ENCODE results near the gene AP1AR. TPM values are rescaled to one million over a fixed set of nuclear protein-coding genes. Genes with fewer than 3 reads are reported as not detected.
A peak's percentile ranks its signal among the peaks of the same experiment; 100 is the strongest.

AP1AR gene
- polyA plus RNA-seq, 2 of the 4 experiments (the other 2 are of a cell fraction) = 16.0 to 34.6 TPM

- ATAC-seq = no peak
- no peak overlapping the region for H3K27ac ChIP-seq
- ChIA-PET POLR2A (no interaction called here), CTCF (interaction anchor here (1.1 to 1.4 kb wide), 2 partner anchors 39 to 241 kb away, joined by 3 read pairs; no protein-coding TSS in a partner anchor)
- H3K4me3 ChIP-seq = no peak overlapping the region
- FAIRE-seq = no peak
- 71% methylated on average over 4 of the region's 4 CpGs for WGBS (ENCODE audit: missing lambda C conversion rate)
- DNase-seq (ENCODE audit: low read depth in 1 of 2, low spot score in 1 of 2) = no peak
- no peaks in the 10 kb centered on the region for H3K9me3 ChIP-seq
- H3K4me2 ChIP-seq = peak overlapping the region; percentile 98; the same call in 2 of the 3 replicates
- no peak for TF ChIP-seq ESRRA (IDR thresholded peaks at IDR 0.05; ENCODE audit: borderline replicate concordance, low read length)
- TF ChIP-seq ATOH8 (CRISPR knock-in tag; IDR thresholded peaks at IDR 0.05; ENCODE audit: low read depth) = no peak
- no peak for TF ChIP-seq PBX3 (IDR thresholded peaks at IDR 0.05)
- no peak for TF ChIP-seq NR3C1 (IDR thresholded peaks at IDR 0.05)
- TF ChIP-seq ZSCAN20 (CRISPR knock-in tag; IDR thresholded peaks at IDR 0.05) = no peak
- no peak for TF ChIP-seq RCOR1 (IDR thresholded peaks at IDR 0.05; ENCODE audit: low read depth, low read length)
- TF ChIP-seq RFX5 (IDR thresholded peaks at IDR 0.05) = no peak
- TF ChIP-seq MAX (IDR thresholded peaks at IDR 0.05) = no peak
- no peak for TF ChIP-seq HOXA7 (CRISPR knock-in tag; IDR thresholded peaks at IDR 0.05)
- no peak for TF ChIP-seq JUNB (IDR thresholded peaks at IDR 0.05)
- no peak for TF ChIP-seq TFCP2L1 (CRISPR knock-in tag; IDR thresholded peaks at IDR 0.05)
- no peak for TF ChIP-seq KDM5A (IDR thresholded peaks at IDR 0.05)
- TF ChIP-seq ZFP36 (IDR thresholded peaks at IDR 0.05; ENCODE audit: borderline replicate concordance, partially characterized antibody) = no peak
- peaks cover 5% of the 10 kb centered on the region; the same call in 1 of the 3 replicates for H3K4me1 ChIP-seq
These were observed 51.5 kb downstream of the AP1AR start for GRCh38 chr4:112282860-112283667.

GRCh38 chr4:112284166-112284565 is 52.6 kb downstream of the AP1AR start:
- Histone ChIP-seq H3K27ac (peak overlapping the region in 1 of 2 experiments; percentile 97; a peak in 3 of 6 replicates), H3K4me3 (peak overlapping the region; percentile 77; the same call in 1 of the 3 replicates), H3K4me1 (peaks cover 5% of the 10 kb centered on the region; the same call in 1 of the 3 replicates), H3K4me2 (peak overlapping the region; percentile 98), H3K9me3 (no peaks in the 10 kb centered on the region)
- DNase-seq (ENCODE audit: low read depth in 1 of 2, low spot score in 1 of 2) (no peak), ATAC-seq (no peak), FAIRE-seq (no peak)
- no peak for TF ChIP-seq RNF2 (IDR thresholded peaks at IDR 0.05; ENCODE audit: borderline replicate concordance, low read depth)
- no peak for TF ChIP-seq JUN (IDR thresholded peaks at IDR 0.05)
- no peak for TF ChIP-seq JUNB (IDR thresholded peaks at IDR 0.05)
- TF ChIP-seq ZFP36 (IDR thresholded peaks at IDR 0.05; ENCODE audit: borderline replicate concordance, partially characterized antibody) = no peak
- TF ChIP-seq ZC3H11A (IDR thresholded peaks at IDR 0.05) = no peak
- TF ChIP-seq NFE2L2 (conservative IDR thresholded peaks at IDR 0.05; ENCODE audit: low read length) = no peak
- TF ChIP-seq HES2 (IDR thresholded peaks at IDR 0.05) = no peak
- TF ChIP-seq RARB (CRISPR knock-in tag; IDR thresholded peaks at IDR 0.05) = no peak
- TF ChIP-seq E2F6 (IDR thresholded peaks at IDR 0.05; ENCODE audit: borderline replicate concordance, low read depth) = no peak
- TF ChIP-seq CHD4 (IDR thresholded peaks at IDR 0.05; ENCODE audit: borderline replicate concordance) = no peak
- TF ChIP-seq ESRRA (IDR thresholded peaks at IDR 0.05; ENCODE audit: borderline replicate concordance, low read length) = no peak
- no peak for TF ChIP-seq PHF8 (IDR thresholded peaks at IDR 0.05; ENCODE audit: borderline replicate concordance, low read depth)
- no peak for TF ChIP-seq HEYL (CRISPR knock-in tag; IDR thresholded peaks at IDR 0.05)
- WGBS (ENCODE audit: missing lambda C conversion rate) = 42% methylated on average over 6 of the region's 6 CpGs
- ChIA-PET CTCF (interaction anchor here (0.5 to 1.4 kb wide), 3 partner anchors 38 to 240 kb away, joined by 3 read pairs; no protein-coding TSS in a partner anchor), POLR2A (no interaction called here)
